ENCODE measurements around the gene TMEM40.

TMEM40 gene

GRCh38 chr3:12771236-12771635, 12.2 kb upstream of the TMEM40 start:
- TF ChIP-seq, protein P1, sequence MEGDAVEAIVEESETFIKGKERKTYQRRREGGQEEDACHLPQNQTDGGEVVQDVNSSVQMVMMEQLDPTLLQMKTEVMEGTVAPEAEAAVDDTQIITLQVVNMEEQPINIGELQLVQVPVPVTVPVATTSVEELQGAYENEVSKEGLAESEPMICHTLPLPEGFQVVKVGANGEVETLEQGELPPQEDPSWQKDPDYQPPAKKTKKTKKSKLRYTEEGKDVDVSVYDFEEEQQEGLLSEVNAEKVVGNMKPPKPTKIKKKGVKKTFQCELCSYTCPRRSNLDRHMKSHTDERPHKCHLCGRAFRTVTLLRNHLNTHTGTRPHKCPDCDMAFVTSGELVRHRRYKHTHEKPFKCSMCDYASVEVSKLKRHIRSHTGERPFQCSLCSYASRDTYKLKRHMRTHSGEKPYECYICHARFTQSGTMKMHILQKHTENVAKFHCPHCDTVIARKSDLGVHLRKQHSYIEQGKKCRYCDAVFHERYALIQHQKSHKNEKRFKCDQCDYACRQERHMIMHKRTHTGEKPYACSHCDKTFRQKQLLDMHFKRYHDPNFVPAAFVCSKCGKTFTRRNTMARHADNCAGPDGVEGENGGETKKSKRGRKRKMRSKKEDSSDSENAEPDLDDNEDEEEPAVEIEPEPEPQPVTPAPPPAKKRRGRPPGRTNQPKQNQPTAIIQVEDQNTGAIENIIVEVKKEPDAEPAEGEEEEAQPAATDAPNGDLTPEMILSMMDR (IDR thresholded peaks at IDR 0.05; ENCODE audit: borderline replicate concordance, extremely low read depth, low read length, poor library complexity, severe bottlenecking) = no peak
- no peak for TF ChIP-seq EZH2 (IDR thresholded peaks at IDR 0.05; ENCODE audit: borderline replicate concordance, low read depth, low read length, severe bottlenecking)

GRCh38 chr3:12769761-12770160, 10.7 kb upstream of the TMEM40 start:
- H3K27me3 ChIP-seq (ENCODE audit: insufficient read depth, low read length, poor library complexity) = peaks cover 9% of the 10 kb centered on the region
- no peaks in the 10 kb centered on the region for H4K20me1 ChIP-seq (ENCODE audit: insufficient read depth, low read length)
- H2AFZ ChIP-seq (ENCODE audit: low read depth, low read length) = no peak overlapping the region
- no peaks in the 10 kb centered on the region for H3K79me2 ChIP-seq (ENCODE audit: insufficient read depth, low read length)
- H3K4me3 ChIP-seq (ENCODE audit: low read depth in 1 of 2, low read length in 2 of 2) = no peak overlapping the region
- ATAC-seq (ENCODE audit: insufficient read depth, low read depth) = no peak
- no peaks in the 10 kb centered on the region for H3K36me3 ChIP-seq (ENCODE audit: insufficient read depth, low read length)
- TF ChIP-seq, protein P1 (IDR thresholded peaks at IDR 0.05; ENCODE audit: borderline replicate concordance, extremely low read depth, low read length, poor library complexity, severe bottlenecking) = no peak
- TF ChIP-seq EZH2 (IDR thresholded peaks at IDR 0.05; ENCODE audit: borderline replicate concordance, low read depth, low read length, severe bottlenecking) = no peak
- no peak for DNase-seq
- no peaks in the 10 kb centered on the region for H3K9me3 ChIP-seq (ENCODE audit: insufficient read depth, low read length, severe bottlenecking)
- H3K27ac ChIP-seq (ENCODE audit: low read length) = no peak overlapping the region
- no peak overlapping the region for H3K9ac ChIP-seq (ENCODE audit: low read depth, low read length)
- H3K4me2 ChIP-seq (ENCODE audit: insufficient read depth, low read length) = no peak overlapping the region
- no peaks in the 10 kb centered on the region for H3K4me1 ChIP-seq (ENCODE audit: insufficient read depth, low read length)

More at GRCh38 chr3:12771236-12771635, 12.2 kb upstream of the TMEM40 start:
- Histone ChIP-seq H3K4me2 (ENCODE audit: insufficient read depth, low read length) (no peak overlapping the region), H3K27me3 (ENCODE audit: insufficient read depth, low read length, poor library complexity) (peaks cover 9% of the 10 kb centered on the region), H3K4me1 (ENCODE audit: insufficient read depth, low read length) (no peaks in the 10 kb centered on the region), H3K9ac (ENCODE audit: low read depth, low read length) (no peak overlapping the region), H3K4me3 (ENCODE audit: low read depth in 1 of 2, low read length in 2 of 2) (no peak overlapping the region), H3K9me3 (ENCODE audit: insufficient read depth, low read length, severe bottlenecking) (no peaks in the 10 kb centered on the region), H2AFZ (ENCODE audit: low read depth, low read length) (no peak overlapping the region), H4K20me1 (ENCODE audit: insufficient read depth, low read length) (no peaks in the 10 kb centered on the region), H3K79me2 (ENCODE audit: insufficient read depth, low read length) (no peaks in the 10 kb centered on the region), H3K27ac (ENCODE audit: low read length) (no peak overlapping the region), H3K36me3 (ENCODE audit: insufficient read depth, low read length) (no peaks in the 10 kb centered on the region)
- no peak for DNase-seq
- ATAC-seq (ENCODE audit: insufficient read depth, low read depth) = no peak

- no peak for DNase-seq
- Histone ChIP-seq H3K4me1 (ENCODE audit: insufficient read depth, low read length) (no peaks in the 10 kb centered on the region), H4K20me1 (ENCODE audit: insufficient read depth, low read length) (no peaks in the 10 kb centered on the region), H3K27me3 (ENCODE audit: insufficient read depth, low read length, poor library complexity) (peaks cover 2% of the 10 kb centered on the region), H3K79me2 (ENCODE audit: insufficient read depth, low read length) (no peaks in the 10 kb centered on the region), H3K36me3 (ENCODE audit: insufficient read depth, low read length) (no peaks in the 10 kb centered on the region), H2AFZ (ENCODE audit: low read depth, low read length) (no peak overlapping the region), H3K9me3 (ENCODE audit: insufficient read depth, low read length, severe bottlenecking) (no peaks in the 10 kb centered on the region), H3K4me3 (ENCODE audit: low read depth in 1 of 2, low read length in 2 of 2) (no peak overlapping the region), H3K9ac (ENCODE audit: low read depth, low read length) (no peak overlapping the region), H3K27ac (ENCODE audit: low read length) (no peak overlapping the region), H3K4me2 (ENCODE audit: insufficient read depth, low read length) (no peak overlapping the region)
- ATAC-seq (ENCODE audit: insufficient read depth, low read depth) = no peak
- no peak for TF ChIP-seq EZH2 (IDR thresholded peaks at IDR 0.05; ENCODE audit: borderline replicate concordance, low read depth, low read length, severe bottlenecking)
- TF ChIP-seq, protein P1 (IDR thresholded peaks at IDR 0.05; ENCODE audit: borderline replicate concordance, extremely low read depth, low read length, poor library complexity, severe bottlenecking) = no peak
Observed at GRCh38 chr3:12768579-12769527, 9.8 kb upstream of the TMEM40 start.
